GM12874 (cell line): Measurements from ENCODE around the gene SLCO4A1.

Source experiments
- TF ChIP-seq, protein P1 (sequence below): IDR thresholded peaks from 2 replicates; pipeline ENCODE4 v1.5.1; 2011; ENCODE audit warnings: low read depth, mild to moderate bottlenecking, control low read depth, low read length, moderate library complexity; ENCODE audit not compliant: insufficient read depth

The SLCO4A1 gene

DNA sequence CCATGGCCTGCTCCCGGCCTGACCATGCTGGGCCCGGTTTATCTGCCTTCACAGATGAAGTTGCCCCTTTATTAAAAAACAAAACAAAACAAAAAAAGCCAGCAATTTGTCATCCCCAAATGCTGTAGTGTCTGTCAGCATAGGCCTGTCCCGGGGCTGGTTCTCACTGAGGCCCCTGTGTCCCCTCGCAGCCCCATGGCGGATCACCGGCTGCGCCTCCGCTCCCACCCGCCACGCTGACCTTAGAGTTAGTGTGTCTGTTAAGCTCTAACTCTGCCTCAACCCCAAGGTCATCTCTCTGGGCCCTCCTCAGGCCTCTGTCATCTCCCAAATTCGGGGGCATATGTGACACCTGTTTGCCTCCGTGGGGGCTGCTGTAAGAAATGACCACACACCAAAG, 11.1 kb downstream of the SLCO4A1 start:
- TF ChIP-seq, protein P1, sequence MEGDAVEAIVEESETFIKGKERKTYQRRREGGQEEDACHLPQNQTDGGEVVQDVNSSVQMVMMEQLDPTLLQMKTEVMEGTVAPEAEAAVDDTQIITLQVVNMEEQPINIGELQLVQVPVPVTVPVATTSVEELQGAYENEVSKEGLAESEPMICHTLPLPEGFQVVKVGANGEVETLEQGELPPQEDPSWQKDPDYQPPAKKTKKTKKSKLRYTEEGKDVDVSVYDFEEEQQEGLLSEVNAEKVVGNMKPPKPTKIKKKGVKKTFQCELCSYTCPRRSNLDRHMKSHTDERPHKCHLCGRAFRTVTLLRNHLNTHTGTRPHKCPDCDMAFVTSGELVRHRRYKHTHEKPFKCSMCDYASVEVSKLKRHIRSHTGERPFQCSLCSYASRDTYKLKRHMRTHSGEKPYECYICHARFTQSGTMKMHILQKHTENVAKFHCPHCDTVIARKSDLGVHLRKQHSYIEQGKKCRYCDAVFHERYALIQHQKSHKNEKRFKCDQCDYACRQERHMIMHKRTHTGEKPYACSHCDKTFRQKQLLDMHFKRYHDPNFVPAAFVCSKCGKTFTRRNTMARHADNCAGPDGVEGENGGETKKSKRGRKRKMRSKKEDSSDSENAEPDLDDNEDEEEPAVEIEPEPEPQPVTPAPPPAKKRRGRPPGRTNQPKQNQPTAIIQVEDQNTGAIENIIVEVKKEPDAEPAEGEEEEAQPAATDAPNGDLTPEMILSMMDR, result no peak

DNA sequence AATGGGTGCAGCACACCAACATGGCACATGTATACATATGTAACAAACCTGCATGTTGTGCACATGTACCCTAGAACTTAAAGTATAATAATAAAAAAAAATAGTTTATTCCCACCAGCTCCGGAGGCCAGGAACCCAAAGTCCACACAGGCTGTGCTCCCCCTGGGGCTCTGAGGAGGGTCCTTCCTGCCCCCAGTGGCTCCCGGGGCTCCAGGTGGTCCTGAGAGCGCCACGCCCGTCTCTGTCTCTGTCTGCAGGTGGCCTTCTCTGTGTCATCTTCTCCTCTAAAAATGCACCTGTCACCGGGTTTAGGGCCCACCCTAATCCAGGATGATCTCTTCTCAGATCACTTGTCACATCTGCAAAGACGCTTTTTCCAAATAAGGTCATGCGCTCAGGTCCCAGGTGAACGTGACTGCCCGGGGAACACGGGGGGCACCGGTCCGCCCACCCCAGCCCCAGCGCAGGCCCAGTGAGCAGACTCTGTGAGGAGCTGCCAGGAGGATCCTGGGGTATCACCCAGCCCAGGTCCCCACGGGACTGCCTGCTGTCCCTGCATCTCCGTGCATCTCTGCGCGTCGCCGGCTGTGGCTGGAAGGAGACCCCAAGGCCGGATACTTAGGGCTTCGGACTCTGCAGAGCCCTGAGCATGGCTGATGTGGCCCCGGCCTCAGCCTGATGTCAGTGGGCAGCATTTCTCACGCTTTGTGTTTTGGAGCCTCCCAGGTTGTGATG, 11.8 kb downstream of the SLCO4A1 start:
- TF ChIP-seq, protein P1, result no peak

DNA sequence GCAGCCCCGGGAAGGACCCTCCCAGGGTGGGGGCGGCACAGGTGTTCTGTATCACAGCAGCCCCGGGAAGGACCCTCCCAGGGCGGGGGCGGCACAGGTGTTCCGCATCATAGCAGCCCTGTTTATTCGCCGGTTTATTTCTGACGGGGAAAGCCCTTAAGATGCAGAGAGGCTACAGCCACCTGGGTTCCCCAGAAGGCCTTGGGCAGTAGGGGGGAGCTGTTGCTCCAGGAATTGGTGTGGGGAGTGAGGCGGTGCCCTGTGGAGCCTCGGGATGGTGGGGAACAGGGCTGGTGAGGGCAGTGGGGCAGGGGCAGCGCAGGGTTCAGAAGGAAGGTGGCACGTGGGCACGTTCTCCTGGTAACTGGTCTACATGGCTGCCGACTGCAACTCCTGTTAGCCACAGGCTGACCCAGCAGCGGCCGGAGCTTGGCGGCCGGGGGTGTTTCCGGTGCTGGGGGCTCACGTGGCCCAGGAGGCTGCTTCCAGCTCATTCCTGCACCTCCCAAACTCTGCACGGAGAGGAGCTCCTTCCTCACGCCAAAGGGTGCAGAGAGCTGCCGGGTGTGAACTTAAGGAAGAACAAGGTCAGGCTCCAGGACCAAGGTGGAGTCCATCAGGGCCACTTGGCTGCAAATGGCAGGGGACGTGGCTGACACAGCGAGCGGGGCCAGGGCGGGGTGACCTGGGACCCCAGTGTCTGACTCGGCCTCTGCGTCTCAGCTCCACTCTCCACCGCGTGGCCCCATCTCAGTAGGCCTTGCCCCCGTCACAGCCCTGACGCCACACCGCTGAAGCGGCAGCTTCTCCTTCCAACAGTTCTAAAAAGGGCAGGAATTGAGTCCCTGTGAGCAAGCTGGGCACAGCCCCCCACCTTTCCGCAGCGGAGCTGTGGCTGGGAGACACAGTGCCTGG, 13.2 kb downstream of the SLCO4A1 start:
- TF ChIP-seq, protein P1, result no peak

DNA sequence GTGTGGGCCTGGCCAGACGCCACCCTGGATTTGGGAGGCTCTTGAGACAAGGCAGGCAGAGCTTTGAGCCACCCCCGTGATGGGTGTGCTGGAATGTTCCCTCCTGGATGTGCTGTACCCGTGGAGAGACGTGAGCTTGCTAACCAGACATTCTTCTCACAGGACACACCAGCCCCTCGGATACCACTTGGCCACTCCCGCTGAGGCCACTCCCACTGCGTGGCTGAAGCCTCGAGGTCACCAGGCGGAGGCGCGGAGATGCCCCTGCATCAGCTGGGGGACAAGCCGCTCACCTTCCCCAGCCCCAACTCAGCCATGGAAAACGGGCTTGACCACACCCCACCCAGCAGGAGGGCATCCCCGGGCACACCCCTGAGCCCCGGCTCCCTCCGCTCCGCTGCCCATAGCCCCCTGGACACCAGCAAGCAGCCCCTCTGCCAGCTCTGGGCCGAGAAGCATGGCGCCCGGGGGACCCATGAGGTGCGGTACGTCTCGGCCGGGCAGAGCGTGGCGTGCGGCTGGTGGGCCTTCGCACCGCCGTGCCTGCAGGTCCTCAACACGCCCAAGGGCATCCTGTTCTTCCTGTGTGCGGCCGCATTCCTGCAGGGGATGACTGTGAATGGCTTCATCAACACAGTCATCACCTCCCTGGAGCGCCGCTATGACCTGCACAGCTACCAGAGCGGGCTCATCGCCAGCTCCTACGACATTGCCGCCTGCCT, 14.1 kb downstream of the SLCO4A1 start:
- TF ChIP-seq, protein P1, result no peak

DNA sequence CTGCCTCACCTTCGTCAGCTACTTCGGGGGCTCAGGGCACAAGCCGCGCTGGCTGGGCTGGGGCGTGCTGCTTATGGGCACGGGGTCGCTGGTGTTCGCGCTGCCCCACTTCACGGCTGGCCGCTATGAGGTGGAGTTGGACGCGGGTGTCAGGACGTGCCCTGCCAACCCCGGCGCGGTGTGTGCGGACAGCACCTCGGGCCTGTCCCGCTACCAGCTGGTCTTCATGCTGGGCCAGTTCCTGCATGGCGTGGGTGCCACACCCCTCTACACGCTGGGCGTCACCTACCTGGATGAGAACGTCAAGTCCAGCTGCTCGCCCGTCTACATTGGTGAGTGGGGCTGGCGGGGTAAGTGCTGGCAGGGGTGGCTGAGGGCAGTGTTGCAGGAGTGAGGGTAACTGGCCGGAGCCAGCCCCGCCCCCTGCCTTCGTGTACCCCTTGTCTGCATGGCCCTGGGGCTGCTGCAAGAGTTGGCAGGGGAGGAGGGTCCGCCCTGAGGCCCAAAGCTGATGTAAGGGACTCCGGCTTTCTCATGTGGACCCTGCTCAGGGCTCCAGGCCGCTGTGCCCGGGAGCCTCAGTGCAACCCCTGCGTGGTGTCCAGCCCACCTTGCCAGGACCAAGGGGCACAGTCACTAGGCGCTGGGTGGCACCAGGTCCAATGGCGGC, 14.8 kb downstream of the SLCO4A1 start:
- TF ChIP-seq, protein P1, result no peak

DNA sequence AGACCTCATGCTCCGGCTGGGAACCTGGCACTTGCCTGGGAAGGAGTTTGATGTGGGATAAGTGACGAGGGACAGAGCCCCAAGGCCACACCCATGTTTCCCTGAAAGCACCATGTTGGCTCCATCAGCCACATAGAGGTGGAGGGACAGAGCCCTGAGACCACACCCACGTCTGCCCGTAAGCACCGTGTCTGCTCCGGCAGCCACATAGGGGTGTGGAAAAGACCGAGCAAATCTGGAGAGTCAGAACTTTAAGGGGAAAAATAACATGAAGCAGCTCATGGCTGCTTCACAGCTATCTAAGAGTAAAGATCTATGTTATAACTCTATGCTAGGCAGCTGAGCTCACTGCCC, 15.3 kb downstream of the SLCO4A1 start:
- TF ChIP-seq, protein P1, result no peak
